H54 (cell line): ENCODE data around the gene ELF4.
A peak's percentile ranks its signal among the peaks of the same experiment; 100 is the strongest.

Source experiments
- DNase-seq: peaks from one replicate; pipeline ENCODE4 v3.0.0; 2011; ENCODE audit warnings: low spot score, mixed read lengths; ENCODE audit not compliant: insufficient read length
- FAIRE-seq: peaks from 3 replicates; lab custom pipeline; 2011; peaks lifted over from hg19 to GRCh38; lab: Jason Lieb, UNC
- POLR2A ChIP-seq: IDR thresholded peaks from 2 replicates; pipeline ENCODE4 v1.6.1; 2011; ENCODE audit warnings: low read depth, mild to moderate bottlenecking, low read length

The ELF4 gene

DNA sequence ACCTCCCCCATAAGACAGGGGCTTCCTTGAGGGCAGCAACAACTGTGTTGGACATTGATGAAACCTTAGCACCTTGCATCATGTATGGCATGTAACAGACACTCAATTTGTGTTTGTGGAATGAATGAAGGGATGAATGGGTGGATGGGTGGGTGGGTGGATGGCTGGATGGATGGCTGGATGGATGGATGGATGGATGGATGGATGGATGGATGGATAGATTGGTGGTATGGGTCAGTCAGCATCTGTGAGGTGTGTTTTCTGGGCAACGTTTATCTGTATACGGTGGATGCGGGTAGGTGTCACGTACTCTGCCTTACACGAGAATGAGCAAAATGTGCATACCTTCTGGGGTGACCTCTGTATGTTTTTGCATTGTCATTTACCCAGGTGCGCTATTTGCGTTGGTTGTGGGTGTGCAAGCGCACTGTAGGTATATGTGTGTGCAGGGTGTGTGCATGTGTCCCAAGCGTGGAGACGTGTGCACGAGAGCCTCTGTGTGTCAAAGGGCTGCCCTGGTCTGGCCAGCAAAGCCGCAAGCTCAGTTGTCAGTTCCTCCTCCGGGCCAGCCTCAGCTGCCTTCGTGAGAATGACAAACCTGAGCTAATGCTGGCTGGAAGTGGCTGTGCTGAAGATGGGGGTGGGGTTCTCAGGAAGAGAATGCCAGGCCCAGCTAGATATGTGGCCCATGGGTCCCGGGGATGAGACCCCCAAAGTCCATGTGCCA, 26.5 kb downstream of the ELF4 start:
- DNase-seq: no peak
- TF ChIP-seq POLR2A: no peak
- FAIRE-seq: no peak

DNA sequence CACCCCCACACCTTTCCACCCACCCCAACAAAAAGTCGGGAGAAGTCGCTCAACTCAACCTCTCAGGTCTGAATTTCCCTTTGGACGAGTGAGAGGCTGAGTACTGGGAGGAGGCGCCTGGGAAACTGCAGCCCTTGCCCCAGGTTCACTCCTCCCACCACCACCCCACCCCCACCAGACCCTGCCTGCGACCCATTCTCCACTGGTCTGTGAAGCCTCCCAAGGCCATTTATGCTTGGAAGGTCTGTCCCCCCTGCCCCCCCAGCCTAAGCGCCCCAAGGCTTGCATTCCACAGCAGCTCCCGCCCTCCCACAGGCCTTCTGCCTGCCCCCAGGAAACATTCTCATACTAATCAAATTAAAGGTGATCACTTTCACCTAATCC, 27.2 kb downstream of the ELF4 start:
- DNase-seq (no peak), FAIRE-seq (no peak)
- TF ChIP-seq POLR2A: no peak

DNA sequence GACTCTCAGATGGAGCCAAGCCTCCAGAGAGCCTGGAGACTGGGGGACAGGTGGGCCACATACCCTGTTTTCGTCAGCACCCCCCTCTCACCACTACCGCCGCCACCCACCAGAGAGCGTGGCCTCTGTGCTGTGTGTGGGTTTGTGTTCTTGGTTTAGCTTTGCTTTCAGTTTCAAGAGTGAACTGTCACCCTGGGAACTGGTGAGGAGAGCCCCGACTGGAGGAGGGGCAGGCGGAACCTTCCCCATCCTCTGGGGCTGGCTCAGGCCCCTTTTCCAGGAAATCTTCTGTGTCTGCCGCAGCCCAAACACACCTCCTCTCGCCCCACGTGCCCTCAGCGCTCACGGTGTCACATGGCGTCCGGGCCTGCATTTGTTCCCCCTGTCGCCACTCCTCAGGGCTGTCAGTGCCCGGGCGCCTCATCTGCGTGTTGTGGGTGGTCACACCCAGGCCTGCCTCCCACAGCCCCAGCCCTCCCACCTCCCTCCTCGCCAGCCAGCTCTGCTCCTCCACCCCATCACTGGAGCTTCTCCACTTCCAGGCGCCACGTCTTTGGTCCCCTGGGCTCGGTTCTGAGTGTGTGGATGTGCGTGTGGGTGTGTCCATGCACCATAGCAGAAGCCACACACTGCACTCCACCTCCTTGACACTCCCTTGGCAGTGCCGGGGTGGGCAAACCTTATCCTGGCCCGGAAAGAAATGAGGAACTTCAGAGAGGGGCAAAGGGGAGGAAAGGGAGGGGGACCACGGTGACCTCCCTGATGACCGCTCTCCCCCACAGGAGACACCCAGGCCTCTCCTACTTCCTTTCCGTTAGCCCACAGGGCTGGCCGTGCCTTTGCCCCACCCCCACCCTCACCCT, 27.8 kb downstream of the ELF4 start:
- no peak for DNase-seq
- TF ChIP-seq POLR2A: no peak
- FAIRE-seq: no peak

DNA sequence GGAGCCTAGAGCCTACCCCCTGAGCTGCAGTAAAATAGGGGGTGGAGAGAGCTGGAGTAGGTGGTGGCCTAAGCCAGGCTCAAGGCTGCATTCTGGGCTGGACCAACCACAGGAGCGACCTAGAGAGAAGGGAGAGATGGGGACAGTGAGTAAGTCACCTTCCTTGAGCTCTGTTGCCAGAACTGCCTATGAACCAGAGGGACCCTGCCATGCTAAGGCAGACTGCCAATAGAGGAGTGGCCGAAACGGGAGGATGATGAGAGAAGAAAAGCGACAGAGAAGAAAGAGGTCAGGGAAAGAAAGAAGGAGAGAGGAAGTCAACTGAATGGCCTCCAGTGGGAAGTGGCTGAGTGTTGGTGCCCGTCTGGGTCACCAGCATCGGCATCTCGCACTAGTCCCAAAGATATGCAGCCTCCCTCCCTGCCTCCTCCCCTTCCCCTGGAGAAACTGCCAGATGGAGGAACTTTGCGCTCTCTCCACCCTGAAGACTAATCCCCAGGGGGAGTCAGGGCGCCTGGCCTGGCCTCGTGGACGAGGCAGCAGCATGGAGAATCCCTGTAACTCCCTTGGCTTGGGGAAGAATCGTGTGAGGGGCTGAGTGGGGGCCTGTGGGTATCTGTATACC, 28.8 kb downstream of the ELF4 start:
- no peak for TF ChIP-seq POLR2A
- DNase-seq (no peak), FAIRE-seq (no peak)

DNA sequence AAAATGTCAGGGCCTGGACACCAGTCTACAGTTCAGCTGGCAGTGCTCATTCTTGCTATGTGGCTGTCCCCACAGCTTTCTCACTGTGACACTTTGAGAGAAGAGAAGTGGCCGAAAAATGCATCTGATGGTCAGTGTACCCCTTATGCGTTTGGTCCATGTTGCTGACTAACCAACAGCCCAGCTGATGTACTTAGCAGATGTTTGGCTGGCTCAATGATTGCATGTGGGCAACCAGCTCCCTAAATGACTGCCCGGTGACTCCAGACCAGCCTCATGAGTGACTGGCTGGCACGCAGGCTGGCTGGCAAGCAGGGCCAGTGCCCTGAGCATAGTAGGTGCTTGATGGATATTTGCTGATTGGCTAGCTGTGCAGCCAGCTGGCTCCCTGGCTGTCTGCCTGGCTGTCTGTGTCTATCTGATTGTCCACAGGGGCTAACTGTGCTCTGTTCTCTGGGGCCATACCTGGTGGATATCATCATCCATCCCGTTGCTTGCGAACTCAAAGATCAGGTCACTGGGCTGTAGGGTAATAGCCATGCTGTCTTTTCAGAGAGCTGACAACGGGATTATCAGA, 29.4 kb downstream of the ELF4 start:
- no peak for TF ChIP-seq POLR2A
- FAIRE-seq (no peak), DNase-seq (no peak)

DNA sequence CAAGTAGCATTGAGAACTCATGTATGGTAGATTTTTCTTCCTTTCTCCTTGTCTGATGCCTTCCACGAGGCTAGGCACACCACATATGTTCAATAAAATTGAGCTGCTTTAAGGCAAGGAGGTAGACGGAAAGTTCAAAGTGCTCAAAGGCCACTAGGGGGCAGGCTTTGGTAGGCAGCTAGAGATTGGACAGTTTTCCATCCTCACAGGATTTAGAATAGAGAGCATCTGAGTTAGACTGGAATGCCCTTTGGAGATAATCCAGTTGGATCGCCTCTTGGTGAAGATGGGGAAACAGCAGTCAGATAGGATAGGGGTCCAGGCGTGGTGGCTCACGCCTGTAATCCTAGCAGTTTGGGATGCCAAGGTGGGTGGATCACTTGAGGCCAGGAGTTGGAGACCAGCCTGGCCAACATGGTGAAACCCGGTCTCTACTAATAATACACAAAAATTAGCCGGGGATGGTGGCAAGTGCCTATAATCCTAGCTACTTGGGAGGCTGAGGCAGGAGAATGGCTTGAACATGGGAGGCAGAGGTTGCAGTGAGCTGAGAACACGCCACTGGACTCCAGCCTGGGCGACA, 30.4 kb downstream of the ELF4 start:
- peak; percentile 68 for FAIRE-seq
- no peak for TF ChIP-seq POLR2A
- DNase-seq: peak; percentile 61

DNA sequence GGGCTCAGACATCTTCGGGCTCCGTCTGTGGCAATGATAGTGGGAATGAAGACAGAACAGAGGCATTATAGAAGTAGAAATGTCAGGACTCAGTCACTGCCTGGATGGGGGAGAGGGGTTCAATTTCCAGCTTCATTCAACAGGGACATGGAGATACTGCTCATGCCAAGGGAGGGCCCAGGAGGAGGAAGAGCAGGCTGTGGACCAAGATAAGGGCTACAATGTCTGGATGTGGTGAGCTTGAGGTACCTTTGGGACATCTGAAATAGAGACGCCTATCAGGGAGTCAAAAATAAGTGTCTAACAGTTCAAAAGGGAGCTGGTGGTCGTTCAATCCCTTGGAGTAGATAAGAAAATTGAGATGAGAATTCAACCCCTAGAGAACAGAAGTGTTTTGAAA, 34.5 kb downstream of the ELF4 start:
- FAIRE-seq (no peak), DNase-seq (no peak)
- TF ChIP-seq POLR2A: no peak

DNA sequence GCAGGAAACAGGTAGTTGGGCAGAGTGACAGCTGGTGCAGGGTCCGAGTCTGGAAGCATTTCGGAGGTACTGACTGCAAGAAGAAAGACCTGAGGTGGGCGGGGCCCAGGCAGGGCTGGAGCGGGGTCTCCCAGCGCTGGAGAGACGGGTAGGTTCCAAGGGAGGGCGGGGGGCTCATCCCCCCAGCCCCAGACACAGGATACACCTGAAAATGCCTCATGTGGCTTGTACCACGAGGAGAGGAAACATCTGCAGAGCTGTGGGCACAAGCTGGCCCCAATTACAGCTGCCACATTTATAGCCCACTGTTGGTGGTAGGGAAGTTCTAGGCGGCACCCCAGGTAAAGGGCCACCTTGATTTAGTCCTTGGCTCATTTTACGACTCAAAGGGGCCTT, 38.0 kb downstream of the ELF4 start:
- DNase-seq: no peak
- TF ChIP-seq POLR2A: no peak
- FAIRE-seq: no peak

DNA sequence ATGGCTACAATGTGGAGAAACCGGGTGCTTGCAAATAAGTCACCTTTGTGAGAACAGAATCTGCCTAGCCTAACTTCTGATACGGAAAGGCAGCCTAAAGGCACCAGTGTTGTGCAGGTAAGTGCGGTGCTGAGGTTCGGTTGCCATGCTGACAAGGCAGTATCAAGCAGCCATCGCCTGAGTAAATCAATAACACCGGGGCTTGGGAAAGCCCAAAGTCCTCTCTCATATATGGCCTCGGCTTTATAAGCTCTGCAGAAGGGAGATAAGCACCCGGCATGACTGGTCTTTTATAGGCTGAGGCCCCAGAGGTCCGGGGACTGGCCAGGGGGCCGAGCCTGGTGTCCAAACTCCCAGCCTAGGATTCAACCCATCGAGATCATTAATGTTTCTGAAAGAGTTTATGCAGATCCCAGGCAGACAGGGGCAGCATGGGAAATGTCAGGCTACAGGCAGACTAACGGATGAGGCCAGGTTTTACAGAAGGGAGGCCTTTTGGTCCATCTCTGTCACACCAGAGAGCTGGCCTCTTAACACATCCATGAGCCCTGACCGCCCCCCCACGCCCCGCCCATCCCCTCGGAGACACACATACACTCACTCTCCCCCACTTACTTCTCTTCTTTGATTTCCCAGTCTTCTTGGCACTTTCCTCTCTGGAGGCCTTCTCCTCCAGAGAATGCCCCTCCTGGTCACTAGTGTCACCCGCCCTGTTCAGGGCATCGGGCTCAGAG, 38.5 kb downstream of the ELF4 start:
- no peak for DNase-seq
- no peak for FAIRE-seq
- TF ChIP-seq POLR2A: no peak

DNA sequence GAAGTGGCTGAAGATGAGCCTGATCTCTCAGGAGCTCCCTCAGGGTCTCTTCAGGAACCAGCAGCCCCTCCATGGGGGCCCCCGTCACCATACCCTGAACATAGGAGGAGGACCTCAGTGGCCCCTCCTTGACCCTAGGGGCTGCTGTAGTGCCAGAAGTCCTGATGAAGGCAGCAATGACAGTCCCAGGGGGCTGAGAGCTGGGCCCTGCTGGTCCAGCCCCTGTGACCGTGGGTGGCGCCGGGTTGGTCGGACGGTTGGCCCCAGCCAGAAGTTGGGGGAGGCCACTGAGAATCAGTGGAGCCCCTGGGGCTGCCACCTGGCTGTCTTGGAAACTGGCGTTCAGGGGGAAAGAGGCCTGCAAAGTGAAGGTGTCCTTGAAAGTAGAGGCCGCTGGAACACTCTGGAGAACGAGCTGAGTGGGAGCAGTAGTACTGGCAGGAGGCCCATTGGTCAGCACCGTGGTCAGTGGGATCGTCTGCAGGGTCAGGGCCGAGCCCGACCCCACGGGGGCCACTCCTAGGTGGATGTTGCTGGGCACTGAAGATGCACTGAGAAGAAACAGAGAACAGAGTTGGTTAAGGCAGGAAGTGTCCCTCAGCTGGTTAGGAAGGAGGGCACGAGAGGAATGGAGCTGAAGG, 43.2 kb downstream of the ELF4 start:
- DNase-seq (no peak), FAIRE-seq (no peak)
- no peak for TF ChIP-seq POLR2A

DNA sequence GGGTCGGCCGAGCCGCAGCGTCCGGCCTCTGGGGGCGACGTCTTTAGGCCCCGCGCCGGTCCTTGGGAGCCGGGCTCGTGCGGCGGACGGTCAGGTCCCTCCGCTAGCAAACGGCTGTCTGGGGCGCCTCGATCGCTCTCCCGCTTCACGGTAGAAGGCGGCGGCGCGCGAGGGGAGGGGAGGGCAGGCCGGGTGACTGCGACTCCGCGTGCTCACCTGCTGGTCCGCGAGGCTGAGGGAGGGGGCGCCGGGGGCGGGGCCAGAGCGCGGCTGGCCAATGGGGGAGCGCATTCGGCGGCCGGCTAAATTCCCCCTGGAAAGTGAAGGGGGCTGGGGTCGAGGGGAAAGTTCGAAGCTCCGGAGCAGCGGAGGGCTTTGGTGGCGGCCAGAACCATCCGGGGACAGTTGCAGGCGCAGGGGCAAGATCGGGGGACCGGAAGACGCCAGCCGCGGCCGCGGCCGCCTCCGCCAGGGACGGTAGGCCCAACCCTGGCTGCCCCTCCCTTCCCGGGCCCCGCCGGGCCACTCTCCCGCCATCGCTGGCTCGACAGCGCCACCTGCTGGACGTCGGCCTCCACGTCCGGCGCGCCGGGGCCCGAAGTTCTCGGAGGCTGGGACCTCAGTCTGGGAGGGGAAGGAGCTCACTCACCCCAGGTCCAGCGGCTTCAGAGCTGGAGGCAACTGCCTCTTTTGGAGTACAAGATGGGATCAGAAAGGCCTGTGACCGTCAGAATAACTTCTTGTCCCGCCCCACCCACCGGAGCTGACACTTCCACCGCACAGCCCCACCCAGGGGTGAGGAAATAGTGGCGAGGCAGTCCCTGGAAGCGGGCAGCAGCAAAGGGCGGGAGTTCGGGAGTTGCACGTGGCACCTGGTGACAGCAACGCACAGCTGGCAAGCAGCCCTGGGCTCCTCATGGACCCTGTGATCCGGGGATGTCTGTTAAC, 49.9 kb downstream of the ELF4 start:
- FAIRE-seq: no peak
- DNase-seq: peak; percentile 84
- TF ChIP-seq POLR2A: 0 out of 2 replicates have a peak, but pooled peaks have one; percentile 16
